Stomach (tissue), 4 donors: ENCODE measurements around the gene KAT7.

Experiments used
- CTCF ChIP-seq, 7 experiments: fragments of 450-650 bp in 4 of 7; fragments of 200-600 bp in 3 of 7; sonication (generic) in 3 of 7; IDR thresholded peaks; one replicate each; pipeline ENCODE4 v1.5.1; 2016 to 2019; ENCODE audit warnings: antibody characterized with exemption in 7 of 7, control low read depth in 2 of 7, mild to moderate bottlenecking in 1 of 7
- POLR2A ChIP-seq, 4 donors: fragments of 450-650 bp; IDR thresholded peaks; one replicate each; pipeline ENCODE4 v1.6.1; 2016; ENCODE audit warnings: antibody characterized with exemption in 4 of 4, control low read depth in 2 of 4, mild to moderate bottlenecking in 1 of 4, moderate library complexity in 1 of 4

- TF ChIP-seq POLR2A (IDR thresholded peaks at IDR 0.05) (no peak), CTCF (IDR thresholded peaks at IDR 0.05) (no peak)
Observed at GRCh38 chr17:49777563-49777962, 10.9 kb upstream of the KAT7 start.
